GM21825 (cell line): ENCODE data around the gene STARD10.
"Not testable (repeated sequence)": the region's sequence is repeated elsewhere in the genome, so short reads cannot be mapped to it uniquely, and the experiment has no call there.

Experiments
- ATAC-seq: cut with Tn5 transposase; IDR thresholded peaks from one replicate; pipeline ENCODE4 v1.9.1; 2021; ENCODE audit warnings: mild to moderate bottlenecking, moderate library complexity; ENCODE audit not compliant: unreplicated experiment

Gene STARD10

GRCh38 chr11:72808331-72808798 lies 14.5 kb upstream of the STARD10 start:
- ATAC-seq: no peak

GRCh38 chr11:72807792-72808191 lies 13.9 kb upstream of the STARD10 start:
- no peak for ATAC-seq

- ATAC-seq: no peak
These were observed 13.3 kb upstream of the STARD10 start for GRCh38 chr11:72807021-72807693.

- not testable (repeated sequence) for ATAC-seq
These were observed 12.5 kb upstream of the STARD10 start for GRCh38 chr11:72806378-72806777.

- ATAC-seq: no peak
These were observed 11.4 kb upstream of the STARD10 start for GRCh38 chr11:72805216-72805615.

GRCh38 chr11:72802822-72803221 lies 9.0 kb upstream of the STARD10 start:
- no peak for ATAC-seq

- no peak for ATAC-seq
These were observed 5.6 kb upstream of the STARD10 start for GRCh38 chr11:72799441-72799840.

GRCh38 chr11:72798361-72798760 lies 4.5 kb upstream of the STARD10 start:
- no peak for ATAC-seq

- no peak for ATAC-seq
These were observed 797 bp downstream of the STARD10 start for GRCh38 chr11:72793076-72793424.

GRCh38 chr11:72792437-72793021 lies 1.3 kb downstream of the STARD10 start:
- ATAC-seq: no peak

GRCh38 chr11:72791228-72791627 lies 2.6 kb downstream of the STARD10 start:
- not testable (repeated sequence) for ATAC-seq

- no peak for ATAC-seq
These were observed 4.2 kb downstream of the STARD10 start for GRCh38 chr11:72789493-72790131.

- no peak for ATAC-seq
These were observed 5.6 kb downstream of the STARD10 start for GRCh38 chr11:72788241-72788640.

- no peak for ATAC-seq
These were observed 6.4 kb downstream of the STARD10 start for GRCh38 chr11:72787216-72788104.

GRCh38 chr11:72786305-72787215 lies 7.3 kb downstream of the STARD10 start:
- ATAC-seq: no peak

- ATAC-seq: no peak
These were observed 9.2 kb downstream of the STARD10 start for GRCh38 chr11:72784662-72785061.

- no peak for ATAC-seq
These were observed 10.5 kb downstream of the STARD10 start for GRCh38 chr11:72783144-72783905.

- ATAC-seq: no peak
These were observed 11.5 kb downstream of the STARD10 start for GRCh38 chr11:72782081-72782920.
